GM06990 (cell line): ENCODE results near the gene PIGB.

Experiments used
- DNase-seq: peaks from one replicate; pipeline ENCODE4 v3.0.0-alpha.2; 2011; ENCODE audit not compliant: insufficient read length; ENCODE audit errors: extremely low read depth
- H3K27me3 ChIP-seq: replicated peaks from 2 replicates; pipeline ENCODE4 v1.6.0; 2011; ENCODE audit warnings: low read length; ENCODE audit not compliant: control insufficient read depth, insufficient read depth
- H3K36me3 ChIP-seq: 2 replicates; pipeline ENCODE4 v1.5.1; 2011; ENCODE audit warnings: low read length; ENCODE audit not compliant: control insufficient read depth, insufficient read depth
- H3K4me3 ChIP-seq: replicated peaks from 2 replicates; pipeline ENCODE4 v1.5.1; 2011; ENCODE audit warnings: low read depth, mild to moderate bottlenecking, control low read depth, low read length
- TF ChIP-seq, protein P1 (sequence below): IDR thresholded peaks from 2 replicates; pipeline ENCODE4 v1.5.1; 2011; ENCODE audit warnings: low read length, control low read depth, mild to moderate bottlenecking, inconsistent platforms; ENCODE audit not compliant: insufficient read depth, poor library complexity, severe bottlenecking

The PIGB gene

GRCh38 chr15:55344206-55344605 is 25.2 kb downstream of the PIGB start:
- no peak overlapping the region for H3K4me3 ChIP-seq
- DNase-seq: no peak
- TF ChIP-seq, protein P1, sequence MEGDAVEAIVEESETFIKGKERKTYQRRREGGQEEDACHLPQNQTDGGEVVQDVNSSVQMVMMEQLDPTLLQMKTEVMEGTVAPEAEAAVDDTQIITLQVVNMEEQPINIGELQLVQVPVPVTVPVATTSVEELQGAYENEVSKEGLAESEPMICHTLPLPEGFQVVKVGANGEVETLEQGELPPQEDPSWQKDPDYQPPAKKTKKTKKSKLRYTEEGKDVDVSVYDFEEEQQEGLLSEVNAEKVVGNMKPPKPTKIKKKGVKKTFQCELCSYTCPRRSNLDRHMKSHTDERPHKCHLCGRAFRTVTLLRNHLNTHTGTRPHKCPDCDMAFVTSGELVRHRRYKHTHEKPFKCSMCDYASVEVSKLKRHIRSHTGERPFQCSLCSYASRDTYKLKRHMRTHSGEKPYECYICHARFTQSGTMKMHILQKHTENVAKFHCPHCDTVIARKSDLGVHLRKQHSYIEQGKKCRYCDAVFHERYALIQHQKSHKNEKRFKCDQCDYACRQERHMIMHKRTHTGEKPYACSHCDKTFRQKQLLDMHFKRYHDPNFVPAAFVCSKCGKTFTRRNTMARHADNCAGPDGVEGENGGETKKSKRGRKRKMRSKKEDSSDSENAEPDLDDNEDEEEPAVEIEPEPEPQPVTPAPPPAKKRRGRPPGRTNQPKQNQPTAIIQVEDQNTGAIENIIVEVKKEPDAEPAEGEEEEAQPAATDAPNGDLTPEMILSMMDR: no peak
- no peaks in the 10 kb centered on the region for H3K27me3 ChIP-seq
- peaks cover 2% of the 10 kb centered on the region for H3K36me3 ChIP-seq

GRCh38 chr15:55348281-55348778 is 29.3 kb downstream of the PIGB start:
- no peaks in the 10 kb centered on the region; the same call in 1 of the 2 replicates for H3K36me3 ChIP-seq

DNA sequence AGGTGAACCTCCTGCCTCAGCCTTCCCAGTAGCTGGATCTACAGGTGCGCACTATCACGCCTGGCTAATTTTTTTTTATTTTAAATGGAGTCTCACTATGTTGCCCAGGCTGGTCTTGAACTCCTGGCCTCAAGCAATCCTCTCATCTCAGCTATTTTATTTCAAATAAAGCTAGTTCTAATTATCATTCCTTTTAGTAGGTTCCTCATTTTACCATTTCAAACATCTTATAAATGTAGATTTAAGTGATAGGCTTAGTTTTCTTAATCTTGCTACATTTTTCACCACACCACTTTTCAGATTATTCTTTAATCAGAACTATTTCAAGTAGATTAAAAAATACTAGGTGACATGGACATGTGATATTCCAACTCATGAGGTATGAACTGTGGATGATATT is 30.3 kb downstream of the PIGB start:
- no peaks in the 10 kb centered on the region for H3K36me3 ChIP-seq
- DNase-seq: no peak
- no peak overlapping the region for H3K4me3 ChIP-seq
- TF ChIP-seq, protein P1: no peak
- no peaks in the 10 kb centered on the region for H3K27me3 ChIP-seq

More at GRCh38 chr15:55348281-55348778, 29.3 kb downstream of the PIGB start:
- no peak overlapping the region for H3K4me3 ChIP-seq
- DNase-seq: no peak
- TF ChIP-seq, protein P1: no peak
- no peaks in the 10 kb centered on the region for H3K27me3 ChIP-seq

DNA sequence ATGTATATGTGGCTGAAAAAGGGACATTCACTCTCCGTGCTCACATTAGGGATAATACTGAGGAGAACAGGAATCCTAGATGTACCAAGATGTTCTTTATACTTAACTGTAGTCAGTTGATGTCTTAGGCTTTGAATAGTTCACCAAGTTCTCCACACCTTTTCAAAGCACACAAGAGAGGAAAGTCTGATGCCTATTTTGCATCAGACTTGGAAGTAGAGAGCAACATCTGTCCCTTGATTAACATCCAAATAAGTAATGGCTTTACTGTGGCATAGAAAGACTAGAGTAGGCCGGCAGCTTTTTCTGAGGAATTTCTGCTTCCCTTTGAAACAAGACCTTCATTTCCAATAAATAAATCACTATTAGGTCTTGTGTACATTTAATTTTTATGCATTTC is 34.0 kb downstream of the PIGB start:
- Histone ChIP-seq H3K27me3 (no peaks in the 10 kb centered on the region), H3K4me3 (no peak overlapping the region), H3K36me3 (no peaks in the 10 kb centered on the region)
- no peak for DNase-seq
- TF ChIP-seq, protein P1: no peak

DNA sequence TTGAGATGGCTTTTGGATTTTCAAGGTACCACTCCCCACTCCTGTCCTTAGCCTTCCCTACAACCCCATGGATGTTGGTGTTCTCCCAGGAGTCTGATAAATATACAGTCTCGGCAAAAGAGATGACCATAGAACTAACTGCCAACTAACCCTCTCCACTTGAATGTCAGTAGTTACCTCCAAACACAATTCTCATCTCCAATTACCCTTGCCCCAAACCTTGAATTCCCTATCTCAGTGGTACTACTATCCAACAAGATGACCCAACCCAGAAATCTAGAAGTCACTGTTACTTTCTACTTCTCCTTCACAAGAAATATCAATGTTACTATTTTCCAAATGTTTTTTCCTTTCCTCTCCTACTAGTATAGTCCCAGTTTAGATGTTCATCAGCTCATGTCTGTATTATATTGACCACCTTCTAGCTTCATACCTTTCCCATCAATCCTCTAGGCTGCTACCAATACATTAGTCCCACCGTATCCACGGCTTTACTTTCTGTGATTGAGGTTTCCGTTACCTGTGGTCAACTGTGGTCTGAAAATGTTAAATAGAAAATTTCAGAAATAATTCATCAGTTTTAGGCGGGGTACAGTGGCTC is 38.1 kb downstream of the PIGB start:
- Histone ChIP-seq H3K36me3 (no peaks in the 10 kb centered on the region), H3K27me3 (no peaks in the 10 kb centered on the region), H3K4me3 (no peak overlapping the region)
- no peak for DNase-seq
- TF ChIP-seq, protein P1: no peak

- no peak for DNase-seq
- H3K36me3 ChIP-seq: no peaks in the 10 kb centered on the region
- TF ChIP-seq, protein P1: no peak
- no peaks in the 10 kb centered on the region for H3K27me3 ChIP-seq
- H3K4me3 ChIP-seq: no peak overlapping the region
Measured at GRCh38 chr15:55357774-55358173, 38.8 kb downstream of the PIGB start.
